GM19043 (cell line): Measurements from ENCODE around the gene NRL.
A peak's percentile ranks its signal among the peaks of the same experiment; 100 is the strongest.

Experiments used
- ATAC-seq: cut with Tn5 transposase; IDR thresholded peaks from one replicate; pipeline ENCODE4 v1.9.1; 2021; ENCODE audit warnings: low read depth; ENCODE audit not compliant: unreplicated experiment

The NRL gene

DNA sequence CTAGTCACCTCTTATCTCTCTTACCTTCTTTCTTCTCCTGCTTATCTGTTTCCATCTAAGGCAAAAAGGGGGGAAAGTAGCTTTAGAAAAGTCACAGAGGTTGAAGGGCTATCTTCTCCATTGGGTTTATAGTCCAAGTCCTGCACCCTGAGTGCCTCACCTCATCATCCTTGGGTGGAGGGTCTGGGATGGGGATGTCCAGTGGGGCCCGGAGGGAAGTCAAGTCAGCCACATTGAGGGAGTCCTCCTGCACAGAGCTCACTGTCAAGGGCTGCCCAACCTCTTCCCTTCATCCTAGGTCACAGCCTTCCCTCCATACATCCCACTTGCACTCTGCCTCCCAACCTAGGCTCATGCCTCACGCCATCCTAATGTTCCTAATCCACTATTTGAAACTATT is 30.5 kb upstream of the NRL start:
- ATAC-seq, result no peak

DNA sequence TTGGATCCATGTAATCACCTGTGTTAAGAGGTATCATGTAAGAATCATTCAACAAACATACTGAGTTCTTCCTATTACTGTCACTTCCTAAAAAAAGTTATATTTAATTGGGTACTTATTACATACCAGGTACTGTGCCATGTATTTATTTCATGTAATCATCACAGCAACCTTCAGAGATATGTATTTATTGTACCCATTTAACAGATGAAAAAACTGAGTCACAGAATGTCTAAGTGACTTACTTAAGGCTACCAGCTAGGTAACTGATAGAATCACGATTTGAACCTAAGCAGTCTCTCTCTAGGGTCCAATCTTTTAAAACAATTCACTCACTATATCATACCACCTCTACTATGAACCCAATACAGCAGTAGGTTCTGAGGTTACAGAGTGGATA is 29.7 kb upstream of the NRL start:
- ATAC-seq, result no peak

DNA sequence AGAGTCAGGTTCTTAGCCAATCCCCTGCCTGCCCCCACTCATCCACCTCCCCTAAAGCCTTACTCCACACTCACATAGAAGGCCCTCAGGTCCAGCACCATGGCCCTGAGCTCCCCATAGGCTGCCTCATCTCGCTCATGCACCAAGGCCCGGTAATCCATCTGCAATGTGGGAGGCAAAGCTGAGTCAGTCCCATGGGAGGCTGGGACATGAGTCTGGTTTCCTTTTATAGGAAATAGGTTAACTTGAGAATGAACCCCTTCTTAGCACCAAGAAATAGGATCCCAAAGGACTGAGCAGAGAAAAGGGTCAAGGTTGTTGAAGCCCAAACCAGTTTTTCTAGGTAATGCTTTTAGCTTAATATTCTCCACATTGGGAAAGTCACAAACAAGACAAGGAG is 28.8 kb upstream of the NRL start:
- ATAC-seq, result no peak

DNA sequence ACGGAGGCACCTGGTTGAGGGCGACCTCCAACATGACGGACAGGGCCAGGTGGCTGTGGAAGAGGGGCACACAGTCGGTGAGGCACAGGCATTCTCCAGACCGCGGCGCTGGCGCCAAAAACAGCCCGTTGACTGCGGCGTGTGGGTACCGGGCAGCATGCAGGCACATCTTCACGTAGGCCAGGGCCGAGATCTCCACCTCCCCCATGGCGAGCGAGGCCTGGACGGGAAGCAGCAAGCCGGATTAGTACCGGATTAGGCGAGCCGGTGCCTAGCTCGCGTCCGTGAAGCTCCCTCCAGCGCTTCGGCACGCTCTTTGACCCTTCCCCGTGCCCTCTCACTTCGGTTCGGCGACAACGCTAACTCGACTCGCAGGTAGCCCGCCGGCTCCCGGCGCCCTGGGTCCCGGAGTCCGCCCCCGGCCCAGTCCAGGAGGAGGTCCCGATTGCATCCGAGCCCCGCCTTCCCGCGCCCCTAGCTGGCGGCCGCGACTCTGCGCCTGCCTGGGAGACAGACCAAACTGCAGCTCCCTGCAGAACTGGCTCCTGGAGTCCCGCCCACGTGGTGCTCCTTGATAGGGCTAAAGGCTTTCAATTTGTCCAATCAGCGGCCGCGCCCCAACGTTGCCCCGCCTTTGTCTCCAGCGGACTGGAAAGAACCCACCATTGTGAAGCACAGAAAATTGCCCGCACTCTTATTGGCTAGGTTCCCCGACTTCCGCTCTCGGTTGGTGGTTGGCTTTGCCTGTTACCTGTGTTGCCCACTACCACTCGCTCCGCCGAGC is 26.5 kb upstream of the NRL start, which contains the start of gene EMC9:
TSS of gene EMC9 (minus strand) at position 495 of the 784 bp plus-strand sequence. CDS start at position 208, 287 bp downstream.
- peak; percentile 86 for ATAC-seq

DNA sequence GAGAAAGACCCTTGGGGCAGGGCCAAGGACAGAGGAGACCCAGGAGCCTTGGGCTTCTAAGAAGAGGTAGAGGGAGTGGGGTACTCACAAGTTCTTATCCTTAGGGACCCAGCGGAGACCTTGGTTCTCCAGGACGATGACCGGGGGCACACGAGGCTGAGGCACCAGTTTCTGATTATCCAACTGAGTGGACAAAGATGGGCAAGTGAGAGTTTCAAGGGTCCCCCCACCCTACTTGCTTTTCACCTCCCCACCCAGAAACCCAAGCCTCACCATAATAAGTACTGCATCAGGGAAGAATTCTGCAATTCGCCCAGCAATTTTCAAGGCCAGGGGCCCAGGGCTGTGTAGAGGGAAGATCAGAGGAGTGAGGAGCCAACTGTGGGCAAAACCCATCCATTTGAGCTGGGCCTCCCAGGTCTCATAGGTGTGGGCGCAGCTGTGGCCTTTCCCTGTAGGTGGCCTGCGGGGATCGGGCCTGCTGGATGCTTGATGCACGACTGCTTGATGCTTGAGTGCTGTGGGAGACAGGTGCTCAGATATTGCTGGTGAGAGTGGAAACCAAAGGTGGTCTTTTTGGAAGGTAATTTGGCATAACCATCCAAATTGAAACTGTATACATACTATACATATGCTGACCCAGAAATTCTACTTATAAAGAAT is 24.7 kb upstream of the NRL start:
- no peak for ATAC-seq

DNA sequence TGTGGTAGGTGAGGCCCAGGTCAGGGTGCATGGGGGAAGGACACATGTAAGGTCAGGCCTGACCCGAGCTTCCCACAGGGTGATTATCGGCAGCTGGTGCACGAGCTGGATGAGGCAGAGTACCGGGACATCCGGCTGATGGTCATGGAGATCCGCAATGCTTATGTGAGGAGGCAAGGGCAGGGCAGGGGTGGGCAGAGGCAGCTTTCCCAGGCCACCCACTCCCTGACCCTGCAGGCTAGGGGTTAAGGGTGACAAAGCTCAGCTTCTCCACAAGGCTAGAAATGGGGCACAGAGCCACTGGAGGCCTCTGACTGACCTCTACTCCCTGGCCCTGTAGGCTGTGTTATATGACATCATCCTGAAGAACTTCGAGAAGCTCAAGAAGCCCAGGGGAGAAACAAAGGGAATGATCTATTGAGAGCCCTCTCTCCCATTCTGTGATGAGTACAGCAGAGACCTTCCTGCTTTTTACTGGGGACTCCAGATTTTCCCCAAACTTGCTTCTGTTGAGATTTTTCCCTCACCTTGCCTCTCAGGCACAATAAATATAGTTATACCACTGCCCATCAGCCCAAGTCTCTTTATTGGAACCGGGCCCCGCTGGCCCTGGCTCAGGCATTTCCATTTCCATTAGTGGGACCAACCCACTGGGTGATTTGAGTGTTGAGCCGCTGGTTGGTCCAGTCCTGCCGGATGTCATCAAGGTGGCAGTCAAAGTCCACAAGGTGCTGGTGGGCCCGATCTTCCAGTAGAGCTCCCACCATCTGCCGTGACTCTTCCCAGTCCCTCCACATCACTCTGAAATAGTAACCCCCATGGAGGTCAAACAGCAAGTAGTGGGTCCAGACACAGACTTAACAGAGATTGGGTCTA is 23.9 kb upstream of the NRL start:
- ATAC-seq, result no peak

DNA sequence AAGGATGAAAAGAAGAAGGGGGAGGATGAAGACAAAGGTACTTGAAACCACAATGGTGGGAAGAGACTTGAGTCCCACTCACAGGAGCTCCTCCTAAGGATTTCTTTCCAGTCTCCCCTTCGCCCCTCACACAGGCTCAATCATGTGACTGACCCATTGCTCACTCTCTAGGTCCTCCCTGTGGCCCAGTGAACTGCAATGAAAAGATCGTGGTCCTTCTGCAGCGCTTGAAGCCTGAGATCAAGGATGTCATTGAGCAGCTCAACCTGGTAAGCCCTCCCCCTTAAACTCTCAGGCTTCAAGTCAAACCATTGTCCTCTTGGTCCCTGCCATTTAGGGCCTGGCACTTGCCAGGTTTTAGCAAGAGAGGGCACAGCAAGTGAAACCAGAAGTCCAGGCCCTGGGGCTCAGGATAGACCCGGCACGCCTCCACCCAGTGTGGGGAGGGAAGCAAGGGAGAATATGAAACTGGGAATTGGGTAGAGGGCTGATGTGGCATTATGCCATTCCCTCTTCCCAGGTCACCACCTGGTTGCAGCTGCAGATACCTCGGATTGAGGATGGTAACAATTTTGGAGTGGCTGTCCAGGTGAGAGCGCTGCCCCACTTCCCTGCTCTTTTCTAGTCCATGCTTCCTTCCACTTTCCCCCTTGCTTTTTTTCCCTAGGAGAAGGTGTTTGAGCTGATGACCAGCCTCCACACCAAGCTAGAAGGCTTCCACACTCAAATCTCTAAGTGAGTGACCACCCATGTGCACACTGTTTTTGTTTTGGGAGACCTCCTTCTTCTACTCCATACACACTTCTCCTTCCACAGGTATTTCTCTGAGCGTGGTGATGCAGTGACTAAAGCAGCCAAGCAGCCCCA is 23.0 kb upstream of the NRL start:
- ATAC-seq, result no peak

DNA sequence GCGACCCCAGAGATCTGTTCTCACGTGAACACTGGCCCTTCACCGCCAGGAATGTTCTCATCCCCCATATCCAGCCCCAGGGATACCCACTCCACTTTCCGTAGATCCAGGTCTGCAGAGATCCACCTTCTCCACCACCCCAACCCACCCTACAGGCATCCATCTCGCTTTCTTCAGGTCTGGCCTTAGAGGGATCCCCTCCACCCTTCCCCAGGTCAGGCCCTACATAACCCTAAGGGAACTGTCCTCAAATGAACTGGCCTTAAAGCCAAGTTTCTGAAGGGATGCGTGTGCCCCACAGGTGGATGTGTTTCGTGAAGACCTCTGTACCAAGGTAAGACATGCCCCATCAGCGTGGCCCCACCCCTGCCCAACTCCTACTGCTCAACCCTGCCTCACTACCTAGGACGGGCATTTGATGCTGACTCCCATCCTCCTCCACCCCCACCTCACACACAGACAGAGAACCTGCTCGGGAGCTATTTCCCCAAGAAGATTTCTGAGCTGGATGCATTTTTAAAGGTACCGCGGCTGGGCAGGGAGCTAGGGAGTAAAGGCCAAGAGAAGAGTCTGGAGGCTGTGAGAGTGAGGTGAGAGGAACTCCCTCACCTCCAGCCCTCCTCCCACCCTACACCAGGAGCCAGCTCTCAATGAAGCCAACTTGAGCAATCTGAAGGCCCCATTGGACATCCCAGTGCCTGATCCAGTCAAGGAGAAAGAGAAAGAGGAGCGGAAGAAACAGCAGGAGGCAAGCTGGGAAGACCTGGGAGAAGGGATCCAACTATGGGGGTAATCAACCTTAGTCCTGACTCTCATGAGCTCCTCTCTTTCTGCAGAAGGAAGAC is 22.2 kb upstream of the NRL start:
- ATAC-seq, result no peak

DNA sequence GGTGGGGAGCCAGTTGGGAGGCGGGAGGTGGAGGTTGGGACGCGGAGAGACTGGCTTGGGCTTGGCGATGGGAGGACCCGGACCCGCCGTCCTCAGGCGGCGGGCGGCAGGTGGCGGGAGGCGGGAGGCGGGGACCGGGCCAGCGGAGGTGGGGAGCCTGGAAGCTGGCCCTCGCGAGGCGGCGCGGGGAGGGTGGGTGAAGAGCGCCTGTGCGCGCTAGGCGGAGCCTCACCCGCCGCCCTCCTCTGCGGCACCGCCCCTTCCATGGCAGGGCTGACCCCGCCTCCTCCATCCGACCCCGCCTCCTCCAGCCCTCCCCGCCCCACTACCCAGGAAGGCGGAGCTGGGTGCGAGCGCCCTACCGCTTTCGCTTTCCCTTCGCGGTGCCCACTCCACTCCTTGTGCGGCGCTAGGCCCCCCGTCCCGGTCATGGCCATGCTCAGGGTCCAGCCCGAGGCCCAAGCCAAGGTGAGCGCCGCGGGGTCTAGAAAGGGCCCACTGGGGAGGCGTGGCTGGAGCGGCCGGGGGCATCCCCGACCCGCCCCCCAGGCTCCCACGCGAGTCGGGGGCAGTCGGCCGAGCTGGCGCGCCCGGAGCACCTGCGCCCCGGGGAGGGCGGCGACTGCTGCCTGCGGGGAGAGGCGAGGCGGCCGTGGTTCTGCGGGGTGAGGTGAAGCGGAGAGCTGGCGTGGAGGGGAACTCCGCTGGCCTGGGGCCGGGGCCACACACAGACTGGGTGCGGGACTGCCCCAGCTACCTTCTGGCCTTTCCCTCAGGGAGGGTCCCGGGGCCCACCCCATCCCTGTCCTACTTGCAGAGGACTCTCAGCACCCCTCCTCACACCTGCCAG is 21.3 kb upstream of the NRL start, which contains the start of gene PSME1:
TSS of gene PSME1 (plus strand) at position 361 of the 850 bp plus-strand sequence. CDS start at position 430, 69 bp downstream.
- peak; percentile 93 for ATAC-seq

DNA sequence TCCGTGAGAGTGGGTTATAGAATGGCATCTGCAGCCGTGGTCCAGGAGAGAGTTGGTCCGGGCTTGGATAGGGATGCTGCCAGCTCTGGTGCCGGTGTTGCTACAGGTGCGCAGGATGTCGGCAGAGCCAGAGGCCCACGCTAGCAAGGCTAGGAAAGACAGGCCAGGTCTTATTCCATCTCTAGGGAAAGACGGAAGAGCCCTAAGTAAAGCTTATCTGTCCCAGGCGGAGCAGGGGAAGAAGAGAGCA is 20.8 kb upstream of the NRL start:
- no peak for ATAC-seq

DNA sequence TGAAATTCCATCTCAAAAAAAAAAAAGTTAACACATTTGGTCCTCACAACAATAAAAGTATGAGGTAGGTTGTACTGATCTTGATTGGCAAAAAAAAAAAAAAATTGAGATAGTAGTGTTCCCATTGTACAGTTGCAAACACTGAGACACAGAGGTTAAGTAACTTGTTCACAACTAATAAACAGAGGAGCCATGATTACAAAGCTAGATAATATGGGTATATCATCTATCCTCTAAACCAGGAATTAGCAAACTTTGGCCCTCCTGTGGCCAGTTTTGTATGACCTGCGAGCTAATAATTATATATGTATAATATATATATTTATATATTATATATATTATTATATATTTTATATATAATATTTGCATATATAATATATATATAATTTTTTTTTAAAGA is 19.0 kb upstream of the NRL start:
- no peak for ATAC-seq

DNA sequence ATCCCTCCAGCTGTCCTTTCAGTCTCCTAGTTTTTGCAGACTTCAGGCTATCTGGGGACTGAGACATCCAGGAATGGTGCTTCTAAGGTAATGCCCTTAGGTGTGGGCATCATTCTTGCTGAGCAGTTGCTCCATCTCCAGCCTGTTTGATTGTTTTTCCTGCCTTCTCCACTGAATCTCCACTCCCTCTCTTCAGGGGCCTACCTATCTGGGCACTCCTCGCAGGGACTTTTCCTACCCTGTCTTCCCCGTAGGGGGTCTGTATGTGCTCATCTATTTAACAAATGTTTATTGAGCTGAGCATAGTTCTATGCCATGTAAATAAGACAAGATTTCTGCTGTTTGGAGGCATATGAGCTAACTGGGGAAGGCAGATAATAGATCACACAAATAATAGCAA is 18.2 kb upstream of the NRL start:
- ATAC-seq, result no peak

DNA sequence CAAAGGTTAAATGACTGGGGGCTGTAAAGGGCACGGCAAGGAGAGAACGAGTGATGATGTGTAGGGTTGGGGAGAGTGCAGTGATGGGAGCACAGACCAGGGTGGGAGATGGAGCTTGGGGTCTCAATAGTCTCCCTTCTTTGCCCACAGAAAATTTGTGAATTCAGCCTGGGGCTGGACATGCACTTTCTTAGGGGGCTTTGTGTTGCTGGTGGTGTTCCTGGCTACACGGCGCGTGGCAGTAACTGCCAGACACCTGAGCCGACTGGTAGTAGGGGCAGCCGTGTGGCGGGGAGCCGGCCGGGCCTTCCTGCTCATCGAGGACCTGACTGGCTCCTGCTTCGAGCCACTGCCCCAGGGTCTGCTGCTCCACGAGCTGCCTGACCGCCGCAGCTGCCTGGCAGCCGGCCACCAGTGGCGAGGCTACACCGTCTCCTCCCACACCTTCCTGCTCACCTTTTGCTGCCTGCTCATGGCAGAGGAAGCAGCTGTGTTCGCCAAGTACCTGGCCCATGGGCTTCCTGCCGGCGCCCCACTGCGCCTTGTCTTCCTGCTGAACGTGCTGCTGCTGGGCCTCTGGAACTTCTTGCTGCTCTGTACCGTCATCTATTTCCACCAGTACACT is 17.4 kb upstream of the NRL start:
- ATAC-seq, result no peak

DNA sequence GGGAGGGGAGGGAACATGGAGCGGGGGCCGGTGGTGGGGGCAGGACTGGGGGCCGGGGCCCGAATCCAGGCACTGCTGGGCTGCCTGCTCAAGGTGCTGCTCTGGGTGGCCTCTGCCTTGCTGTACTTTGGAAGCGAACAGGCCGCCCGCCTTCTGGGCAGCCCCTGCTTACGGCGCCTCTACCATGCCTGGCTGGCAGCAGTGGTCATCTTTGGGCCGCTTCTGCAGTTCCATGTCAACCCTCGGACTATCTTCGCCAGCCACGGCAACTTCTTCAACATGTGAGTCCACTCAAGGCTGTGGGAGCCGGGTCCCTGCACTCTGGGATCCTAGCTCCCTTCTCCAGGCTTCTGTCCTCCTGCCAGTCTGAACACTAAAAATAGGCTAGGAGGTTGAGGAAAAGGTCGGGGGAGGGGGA is 16.8 kb upstream of the NRL start:
- no peak for ATAC-seq

DNA sequence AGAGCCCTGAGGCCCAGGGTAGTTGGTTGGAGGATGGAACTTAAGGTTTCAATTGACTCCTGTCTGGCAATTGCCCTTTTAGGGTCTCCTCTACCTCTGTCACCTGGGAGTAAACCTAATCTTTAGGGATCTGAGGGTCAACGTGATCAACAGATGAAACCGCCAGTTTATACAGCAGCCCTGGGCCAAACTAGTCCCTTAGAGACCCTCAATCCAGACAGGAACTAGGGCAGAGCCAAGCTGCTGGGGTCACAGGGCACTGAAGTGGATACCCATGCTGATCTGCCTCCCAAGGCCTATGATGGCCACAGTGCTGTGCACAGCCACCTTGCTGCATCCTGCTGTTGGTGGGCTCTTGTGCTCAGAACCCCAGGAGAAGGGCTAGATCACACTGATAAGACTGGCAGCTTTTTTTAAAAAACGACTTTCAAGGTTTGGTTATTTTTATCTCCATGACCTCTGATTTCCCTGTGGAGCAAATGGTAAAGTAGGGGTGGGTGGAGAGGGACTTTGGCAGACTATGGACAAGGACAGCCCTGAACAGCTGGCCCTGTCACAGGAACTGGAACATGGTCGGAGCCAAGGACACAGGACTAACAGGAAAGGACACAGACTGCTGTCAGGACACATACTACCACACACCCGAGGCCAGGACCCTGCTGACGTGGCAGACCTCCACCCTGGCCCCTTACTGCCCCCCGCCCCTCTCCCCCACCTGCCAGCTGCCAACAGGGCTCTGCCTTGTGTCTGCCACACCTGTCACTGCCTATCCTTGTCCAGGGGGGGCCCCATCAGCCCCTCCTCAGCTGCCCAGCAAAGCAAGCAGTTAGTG is 16.2 kb upstream of the NRL start:
- no peak for ATAC-seq

DNA sequence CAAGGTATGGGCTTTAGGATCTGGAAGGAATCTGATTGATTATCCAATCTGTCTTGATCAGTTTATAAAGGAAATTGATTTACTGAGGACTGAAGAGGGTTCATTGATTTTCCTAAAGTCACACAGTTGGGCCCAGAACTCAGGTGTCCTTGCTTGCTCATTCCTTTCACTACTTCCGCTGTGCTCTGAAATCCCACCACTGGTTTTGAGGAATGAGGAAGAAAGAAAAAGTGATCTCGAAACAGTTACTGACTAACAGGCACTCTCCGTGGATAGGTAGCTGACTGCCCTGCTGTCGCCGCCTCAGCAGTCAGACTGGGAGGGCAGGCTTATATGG is 15.6 kb upstream of the NRL start, which contains the start of gene FITM1:
TSS of gene FITM1 (plus strand) at position 280 of the 337 bp plus-strand sequence. CDS start 905 bp downstream, outside the sequence.
- no peak for ATAC-seq

DNA sequence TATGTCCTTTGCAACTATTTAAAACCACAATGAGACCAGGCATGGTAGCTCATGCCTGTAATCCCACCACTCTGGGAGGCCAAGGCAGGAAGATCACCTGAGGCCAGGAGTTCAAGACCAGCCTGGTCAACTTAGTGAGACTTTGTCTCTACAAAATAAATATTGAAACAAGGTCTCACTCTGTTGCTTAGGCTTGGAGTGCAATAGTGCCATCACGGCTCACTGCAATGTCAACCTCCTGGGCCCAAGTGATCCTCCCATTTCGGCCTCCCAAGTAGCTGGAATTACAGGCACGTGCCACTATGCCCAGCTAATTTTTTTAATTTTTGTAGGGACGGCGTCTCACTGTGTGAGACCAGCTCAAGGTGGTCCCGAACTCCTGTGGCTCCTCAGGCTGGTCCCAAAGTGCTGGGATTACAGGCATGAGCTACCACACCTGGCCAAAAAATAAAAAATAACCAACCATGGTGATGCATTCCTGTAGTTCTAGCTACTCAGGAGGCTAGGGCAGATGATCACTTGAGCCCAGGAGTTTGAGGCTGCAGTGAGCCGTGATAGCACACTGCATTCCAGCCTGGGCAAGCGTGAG is 14.8 kb upstream of the NRL start:
- ATAC-seq, result no peak
